GM21381 (cell line): ENCODE measurements around the gene GABPB2.
A peak's percentile ranks its signal among the peaks of the same experiment; 100 is the strongest.
"Not testable (repeated sequence)": the region's sequence is repeated elsewhere in the genome, so short reads cannot be mapped to it uniquely, and the experiment has no call there.

Experiments used
- ATAC-seq: cut with Tn5 transposase; IDR thresholded peaks from one replicate; pipeline ENCODE4 v1.9.1; 2021; ENCODE audit warnings: mild to moderate bottlenecking, moderate library complexity; ENCODE audit not compliant: unreplicated experiment

GABPB2 gene

GRCh38 chr1:151059109-151060006 lies 11.2 kb upstream of the GABPB2 start, which contains the start of gene CDC42SE1:
TSS of gene CDC42SE1 (minus strand) at chr1:151059622. CDS start at chr1:151055730, 3,892 bp downstream.
- peak; percentile 74 for ATAC-seq

GRCh38 chr1:151060007-151060656 lies 10.4 kb upstream of the GABPB2 start, which contains the start of gene MLLT11:
TSS of gene MLLT11 (plus strand) at chr1:151060397. CDS start at chr1:151067225, 6,828 bp downstream.
- ATAC-seq: no peak

- ATAC-seq: no peak
These were observed 9.7 kb upstream of the GABPB2 start for GRCh38 chr1:151060657-151061421.

GRCh38 chr1:151061704-151062103 lies 8.9 kb upstream of the GABPB2 start:
- ATAC-seq: no peak

GRCh38 chr1:151062741-151063371 lies 7.7 kb upstream of the GABPB2 start:
- ATAC-seq: no peak

GRCh38 chr1:151065089-151065645 lies 5.4 kb upstream of the GABPB2 start:
- ATAC-seq: no peak

GRCh38 chr1:151067185-151067584 lies 3.4 kb upstream of the GABPB2 start:
- no peak for ATAC-seq

- no peak for ATAC-seq
These were observed 1.5 kb upstream of the GABPB2 start for GRCh38 chr1:151069103-151069486.

- ATAC-seq: no peak
These were observed 1.7 kb downstream of the GABPB2 start for GRCh38 chr1:151072224-151072623.

- no peak for ATAC-seq
These were observed 15.5 kb downstream of the GABPB2 start for GRCh38 chr1:151085953-151086559.

GRCh38 chr1:151097426-151097825 lies 26.9 kb downstream of the GABPB2 start:
- not testable (repeated sequence) for ATAC-seq

GRCh38 chr1:151098126-151098525 lies 27.6 kb downstream of the GABPB2 start:
- no peak for ATAC-seq

- no peak for ATAC-seq
These were observed 34.1 kb downstream of the GABPB2 start for GRCh38 chr1:151104630-151105029.

- no peak for ATAC-seq
These were observed 36.3 kb downstream of the GABPB2 start for GRCh38 chr1:151106894-151107293.

GRCh38 chr1:151108331-151108730 lies 37.8 kb downstream of the GABPB2 start:
- ATAC-seq: no peak

- ATAC-seq: no peak
These were observed 43.3 kb downstream of the GABPB2 start for GRCh38 chr1:151113877-151114276.

- ATAC-seq: no peak
These were observed 54.3 kb downstream of the GABPB2 start for GRCh38 chr1:151124763-151125403.

- ATAC-seq: no peak
These were observed 58.2 kb downstream of the GABPB2 start for GRCh38 chr1:151128800-151129199.

GRCh38 chr1:151130987-151131586 lies 60.5 kb downstream of the GABPB2 start:
- ATAC-seq: no peak
